ENCODE measurements around the gene GNPTAB. TPM values are rescaled to one million over a fixed set of nuclear protein-coding genes. Genes with fewer than 3 reads are reported as not detected.
"Not testable (repeated sequence)": the region's sequence is repeated elsewhere in the genome, so short reads cannot be mapped to it uniquely, and the experiment has no call there.

Gene GNPTAB
- total RNA-seq, 3 donors from 2014 or later (not counting 1 experiment from before 2014, with no cell fraction given): 260 to 285 (median 262) TPM

DNA sequence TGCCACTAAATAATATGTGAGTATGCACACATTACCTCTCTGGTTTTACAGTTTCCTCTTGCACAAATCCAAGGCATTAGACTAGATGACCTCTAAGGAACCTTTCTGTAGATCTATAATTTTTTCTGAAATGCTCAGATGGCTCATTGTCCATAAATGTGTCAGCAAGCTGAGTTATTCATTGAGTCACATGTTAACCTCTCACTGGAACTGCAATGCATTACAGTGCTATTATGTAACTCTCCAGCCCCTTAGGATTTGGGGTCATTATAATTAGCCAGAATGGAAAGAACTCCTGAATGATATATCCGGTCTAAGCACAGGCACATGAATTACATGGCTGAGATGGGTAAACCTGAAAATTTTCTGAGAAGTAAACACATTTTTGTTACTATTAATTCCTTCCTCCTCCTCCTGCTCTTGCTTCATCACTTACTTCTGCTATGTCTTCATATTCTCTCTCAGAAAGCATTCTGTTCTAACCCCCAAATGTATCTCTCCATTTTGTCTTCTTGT, 26.3 kb upstream of the GNPTAB start:
- H3K36me3 Mint-ChIP-seq: no peaks in the 10 kb centered on the region

DNA sequence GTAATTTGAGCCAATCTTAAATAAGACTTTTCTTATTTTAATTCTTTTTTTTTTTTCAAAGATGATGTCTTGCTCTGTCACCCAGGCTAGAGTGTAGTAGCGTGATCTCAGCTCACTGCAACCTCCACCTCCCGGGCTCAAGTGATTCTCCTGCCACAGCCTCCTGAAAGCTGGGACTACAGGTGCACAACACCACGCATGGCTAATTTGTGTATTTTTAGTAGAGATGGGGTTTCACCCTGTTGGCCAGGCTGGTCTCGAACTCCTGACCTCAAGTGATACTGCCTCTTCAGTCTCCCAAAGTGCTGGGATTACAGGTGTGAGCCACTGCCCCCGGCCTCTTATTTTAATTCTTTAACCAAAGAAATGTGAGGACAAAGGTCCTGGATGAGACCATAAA, 25.9 kb upstream of the GNPTAB start:
- H3K9me3 Mint-ChIP-seq; ATAC-seq; H3K4me3 ChIP-seq (ENCODE audit: low read length); H3K27me3 Mint-ChIP-seq (ENCODE audit: low read depth in 2 of 2); DNase-seq; H3K4me3 Mint-ChIP-seq; H3K36me3 Mint-ChIP-seq; H3K4me1 ChIP-seq (ENCODE audit: control insufficient read depth, insufficient read depth, low read length); intact Hi-C loops (cut with micrococcal nuclease); H3K27me3 ChIP-seq (ENCODE audit: control insufficient read depth, insufficient read depth, low read length); H3K36me3 ChIP-seq (ENCODE audit: control insufficient read depth, insufficient read depth, low read length); H3K27ac ChIP-seq (ENCODE audit: low read length); H3K27ac Mint-ChIP-seq; H3K9me3 ChIP-seq (ENCODE audit: control insufficient read depth, insufficient read depth, low read length): not testable (repeated sequence)
- WGBS (ENCODE audit: insufficient coverage): 81% methylated on average over 5 of the region's 5 CpGs
- H3K4me1 Mint-ChIP-seq: peaks cover 6 to 11% of the 10 kb centered on the region in 2 donors

More for the DNA sequence above, 26.3 kb upstream of the GNPTAB start:
- Mint-ChIP-seq H3K4me3 (no peak overlapping the region), H3K27ac (no peak overlapping the region), H3K4me1 (peaks cover 6 to 11% of the 10 kb centered on the region in 2 donors), H3K9me3 (no peaks in the 10 kb centered on the region), H3K27me3 (ENCODE audit: low read depth in 2 of 2) (no peaks in the 10 kb centered on the region)
- ATAC-seq: no peak
- DNase-seq: no peak
- intact Hi-C loops (cut with micrococcal nuclease): no loop called here
- Histone ChIP-seq H3K27me3 (ENCODE audit: control insufficient read depth, insufficient read depth, low read length) (no peaks in the 10 kb centered on the region), H3K4me3 (ENCODE audit: low read length) (no peak overlapping the region), H3K36me3 (ENCODE audit: control insufficient read depth, insufficient read depth, low read length) (no peaks in the 10 kb centered on the region), H3K9me3 (ENCODE audit: control insufficient read depth, insufficient read depth, low read length) (no peaks in the 10 kb centered on the region), H3K4me1 (ENCODE audit: control insufficient read depth, insufficient read depth, low read length) (no peaks in the 10 kb centered on the region), H3K27ac (ENCODE audit: low read length) (no peak overlapping the region)
- WGBS (ENCODE audit: insufficient coverage): 73% methylated on average over 1 of the region's 1 CpG
- TF ChIP-seq, protein P1, sequence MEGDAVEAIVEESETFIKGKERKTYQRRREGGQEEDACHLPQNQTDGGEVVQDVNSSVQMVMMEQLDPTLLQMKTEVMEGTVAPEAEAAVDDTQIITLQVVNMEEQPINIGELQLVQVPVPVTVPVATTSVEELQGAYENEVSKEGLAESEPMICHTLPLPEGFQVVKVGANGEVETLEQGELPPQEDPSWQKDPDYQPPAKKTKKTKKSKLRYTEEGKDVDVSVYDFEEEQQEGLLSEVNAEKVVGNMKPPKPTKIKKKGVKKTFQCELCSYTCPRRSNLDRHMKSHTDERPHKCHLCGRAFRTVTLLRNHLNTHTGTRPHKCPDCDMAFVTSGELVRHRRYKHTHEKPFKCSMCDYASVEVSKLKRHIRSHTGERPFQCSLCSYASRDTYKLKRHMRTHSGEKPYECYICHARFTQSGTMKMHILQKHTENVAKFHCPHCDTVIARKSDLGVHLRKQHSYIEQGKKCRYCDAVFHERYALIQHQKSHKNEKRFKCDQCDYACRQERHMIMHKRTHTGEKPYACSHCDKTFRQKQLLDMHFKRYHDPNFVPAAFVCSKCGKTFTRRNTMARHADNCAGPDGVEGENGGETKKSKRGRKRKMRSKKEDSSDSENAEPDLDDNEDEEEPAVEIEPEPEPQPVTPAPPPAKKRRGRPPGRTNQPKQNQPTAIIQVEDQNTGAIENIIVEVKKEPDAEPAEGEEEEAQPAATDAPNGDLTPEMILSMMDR (IDR thresholded peaks at IDR 0.05): no peak

DNA sequence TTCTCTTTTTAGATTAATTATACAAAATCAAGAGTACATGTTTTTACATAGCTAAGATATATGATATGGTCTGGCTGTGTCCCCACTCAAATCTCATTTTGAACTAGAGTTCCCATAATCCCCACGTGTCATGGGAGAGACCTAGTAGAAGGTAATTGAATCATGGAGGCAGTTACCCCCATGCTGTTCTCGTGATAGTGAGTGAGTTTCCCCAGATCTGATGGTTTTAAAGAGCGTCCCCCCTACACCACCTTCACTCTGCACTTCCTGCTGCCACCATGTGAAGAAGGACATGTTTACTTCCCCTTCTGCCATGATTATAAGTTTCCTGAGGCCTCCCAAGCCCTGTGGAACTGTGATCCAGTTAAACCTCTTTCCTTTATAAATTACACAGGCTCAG, 25.2 kb upstream of the GNPTAB start:
- no peaks in the 10 kb centered on the region for H3K27me3 ChIP-seq (ENCODE audit: control insufficient read depth, insufficient read depth, low read length)
- H3K4me1 Mint-ChIP-seq: peaks cover 6 to 11% of the 10 kb centered on the region in 2 donors
- H3K4me3 ChIP-seq (ENCODE audit: low read length): no peak overlapping the region
- no peaks in the 10 kb centered on the region for H3K9me3 Mint-ChIP-seq
- WGBS (ENCODE audit: insufficient coverage): no CpG with 5 or more reads among the region's 3 CpGs
- no peaks in the 10 kb centered on the region for H3K36me3 ChIP-seq (ENCODE audit: control insufficient read depth, insufficient read depth, low read length)
- intact Hi-C loops (cut with micrococcal nuclease): no loop called here
- no peaks in the 10 kb centered on the region for H3K36me3 Mint-ChIP-seq
- H3K27ac ChIP-seq (ENCODE audit: low read length): no peak overlapping the region
- no peak overlapping the region for H3K4me3 Mint-ChIP-seq
- ATAC-seq (no peak), DNase-seq (no peak)
- TF ChIP-seq, protein P1 (IDR thresholded peaks at IDR 0.05): no peak
- H3K4me1 ChIP-seq (ENCODE audit: control insufficient read depth, insufficient read depth, low read length): no peaks in the 10 kb centered on the region
- H3K27me3 Mint-ChIP-seq (ENCODE audit: low read depth in 2 of 2): no peaks in the 10 kb centered on the region
- no peak overlapping the region for H3K27ac Mint-ChIP-seq
- H3K9me3 ChIP-seq (ENCODE audit: control insufficient read depth, insufficient read depth, low read length): no peaks in the 10 kb centered on the region

DNA sequence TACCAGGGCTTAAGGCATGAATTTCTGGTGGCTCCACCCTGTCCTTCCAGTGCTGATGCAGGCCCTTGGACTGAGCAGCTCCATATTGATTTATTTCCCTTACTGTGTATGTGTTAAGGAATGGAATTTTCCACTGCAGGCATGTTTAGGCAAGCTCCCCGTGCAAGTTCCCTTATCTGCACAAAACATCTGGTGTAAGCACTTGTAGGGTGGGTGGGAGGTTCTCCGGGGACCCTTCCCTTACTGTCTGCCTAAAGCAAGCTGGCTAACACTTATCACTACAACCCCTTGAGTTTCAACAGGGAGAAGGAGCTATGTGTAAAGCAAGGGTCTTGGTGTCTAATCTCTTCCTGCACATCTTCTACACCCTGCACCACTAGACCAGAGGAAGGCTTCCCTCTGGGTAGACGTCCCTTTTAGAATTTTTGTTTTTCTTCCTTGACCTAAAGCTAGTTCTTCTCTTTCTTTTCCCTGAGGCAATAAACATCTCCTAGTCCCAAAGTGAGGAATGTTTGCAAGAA, 24.7 kb upstream of the GNPTAB start:
- Mint-ChIP-seq H3K36me3 (no peaks in the 10 kb centered on the region), H3K4me1 (peaks cover 6 to 11% of the 10 kb centered on the region in 2 donors), H3K27ac (no peak overlapping the region), H3K27me3 (ENCODE audit: low read depth in 2 of 2) (no peaks in the 10 kb centered on the region), H3K9me3 (no peaks in the 10 kb centered on the region), H3K4me3 (no peak overlapping the region)
- Histone ChIP-seq H3K27ac (ENCODE audit: low read length) (no peak overlapping the region), H3K36me3 (ENCODE audit: control insufficient read depth, insufficient read depth, low read length) (no peaks in the 10 kb centered on the region), H3K9me3 (ENCODE audit: control insufficient read depth, insufficient read depth, low read length) (no peaks in the 10 kb centered on the region), H3K4me3 (ENCODE audit: low read length) (no peak overlapping the region), H3K4me1 (ENCODE audit: control insufficient read depth, insufficient read depth, low read length) (no peaks in the 10 kb centered on the region), H3K27me3 (ENCODE audit: control insufficient read depth, insufficient read depth, low read length) (no peaks in the 10 kb centered on the region)
- 29% methylated on average over 1 of the region's 3 CpGs for WGBS (ENCODE audit: insufficient coverage)
- TF ChIP-seq, protein P1 (IDR thresholded peaks at IDR 0.05): no peak
- intact Hi-C loops (cut with micrococcal nuclease): no loop called here
- DNase-seq: no peak
- no peak for ATAC-seq
